HepG2 (cell line): ENCODE measurements around the gene TEX19. TPM values are rescaled to one million over a fixed set of nuclear protein-coding genes. Genes with fewer than 3 reads are reported as not detected.
A peak's percentile ranks its signal among the peaks of the same experiment; 100 is the strongest.

Experiments
- CEBPB ChIP-seq: IDR thresholded peaks from 2 replicates; pipeline ENCODE4 v1.6.1; 2011; ENCODE audit warnings: low read depth, low read length, improper control_type of control experiment, borderline replicate concordance
- FOXO1 ChIP-seq: sonication (generic); formaldehyde crosslinking; IDR thresholded peaks from 2 replicates; pipeline ENCODE4 v1.4.0; 2020; ENCODE audit warnings: missing genetic modification reagents
- GTF2F1 ChIP-seq: fragments of 150-350 bp; IDR thresholded peaks from 2 replicates; pipeline ENCODE4 v1.6.1; 2014; ENCODE audit warnings: low read length
- HMG20A ChIP-seq: IDR thresholded peaks from 2 replicates; pipeline ENCODE4 v1.6.1; 2016; ENCODE audit warnings: borderline replicate concordance
- IKZF4 ChIP-seq: sonication (generic); formaldehyde crosslinking; IDR thresholded peaks from 2 replicates; pipeline ENCODE4 v1.5.1; 2020; ENCODE audit warnings: borderline replicate concordance, mild to moderate bottlenecking, low read depth, missing genetic modification reagents; ENCODE audit errors: not compliant biosample characterization
- MTA1 ChIP-seq: sonication (generic); formaldehyde crosslinking; IDR thresholded peaks from 2 replicates; pipeline ENCODE4 v1.4.0; 2020; ENCODE audit warnings: missing genetic modification reagents, mild to moderate bottlenecking, borderline replicate concordance
- MTA3 ChIP-seq: sonication (generic); formaldehyde crosslinking; IDR thresholded peaks from 2 replicates; pipeline ENCODE4 v1.4.0; 2020; ENCODE audit warnings: missing genetic modification reagents
- RARG ChIP-seq: sonication (generic); formaldehyde crosslinking; IDR thresholded peaks from 2 replicates; pipeline ENCODE4 v1.4.0; 2020; ENCODE audit warnings: low read depth, mild to moderate bottlenecking, missing genetic modification reagents
- THAP11 ChIP-seq: IDR thresholded peaks from 2 replicates; pipeline ENCODE4 v1.6.1; 2016; ENCODE audit warnings: missing biosample characterization, missing genetic modification reagents
- ZBTB21 ChIP-seq: sonication (generic); formaldehyde crosslinking; IDR thresholded peaks from 2 replicates; pipeline ENCODE4 v1.4.0; 2020; ENCODE audit warnings: missing genetic modification reagents
- ZBTB4 ChIP-seq: sonication (generic); formaldehyde crosslinking; IDR thresholded peaks from 2 replicates; pipeline ENCODE4 v1.4.0; 2020; ENCODE audit warnings: missing genetic modification reagents, mild to moderate bottlenecking, borderline replicate concordance
- ZC3H13 ChIP-seq: sonication (generic); formaldehyde crosslinking; IDR thresholded peaks from 2 replicates; pipeline ENCODE4 v1.8.1; 2023; ENCODE audit warnings: mild to moderate bottlenecking, missing genetic modification reagents, moderate library complexity
- ZFP41 ChIP-seq: sonication (generic); formaldehyde crosslinking; IDR thresholded peaks from 2 replicates; pipeline ENCODE4 v1.4.0; 2020; ENCODE audit warnings: mild to moderate bottlenecking, missing genetic modification reagents, borderline replicate concordance
- ZNF180 ChIP-seq: sonication (generic); formaldehyde crosslinking; IDR thresholded peaks from 2 replicates; pipeline ENCODE4 v1.4.0; 2020; ENCODE audit warnings: low read depth, missing genetic modification reagents, borderline replicate concordance
- ZNF562 ChIP-seq: sonication (generic); formaldehyde crosslinking; IDR thresholded peaks from 2 replicates; pipeline ENCODE4 v1.8.0; 2022; ENCODE audit warnings: missing genetic modification reagents, borderline replicate concordance
- ZNF615 ChIP-seq: sonication (generic); formaldehyde crosslinking; IDR thresholded peaks from 2 replicates; pipeline ENCODE4 v1.5.0; 2020; ENCODE audit warnings: mild to moderate bottlenecking, missing genetic modification reagents, borderline replicate concordance
- ZNF672 ChIP-seq: sonication (generic); formaldehyde crosslinking; IDR thresholded peaks from 2 replicates; pipeline ENCODE4 v1.8.1; 2022; ENCODE audit warnings: missing genetic modification reagents
- polyA plus RNA-seq, 8 experiments: library from polyadenylated mRNA; depleted of rRNA in 3 of 8; stranded (reverse) in 7 of 8; unstranded in 1 of 8; fragments of >200 nt; fragmentation: Illumina TruSeq in 4 of 8; extraction: Trizol in 4 of 8; gene quantifications; 2 replicates each; pipeline versions ENCODE4 v1.2.1 to v1.2.3, GENCODE V29; 2011 to 2016; ENCODE audit warnings: low read depth in 4 of 8, missing spikeins in 1 of 8, mixed read lengths in 1 of 8; ENCODE audit not compliant: insufficient read depth in 1 of 8
- total RNA-seq, 5 experiments: library from RNA; depleted of rRNA; stranded (reverse); fragments of >200 nt; fragmentation: Illumina TruSeq; extraction: Trizol; gene quantifications; 2 replicates each; pipeline ENCODE4 v1.2.3, GENCODE V29; 2016; ENCODE audit warnings: low read depth in 1 of 5
- TF ChIP-seq, protein P1 (sequence below): sonication (generic); formaldehyde crosslinking; IDR thresholded peaks from 2 replicates; pipeline ENCODE4 v1.5.1; 2020; ENCODE audit warnings: mild to moderate bottlenecking, missing genetic modification reagents, moderate library complexity
- TF ChIP-seq, protein P2 (sequence below): IDR thresholded peaks from 2 replicates; pipeline ENCODE4 v1.6.1; 2012; ENCODE audit warnings: low read depth, low read length, improper control_type of control experiment

Gene TEX19
- total and polyA plus RNA-seq, 2 of the 13 experiments (the other 11 are each of a cell fraction or from before 2014, with no cell fraction given) = 1.3 to 6.0 TPM

DNA sequence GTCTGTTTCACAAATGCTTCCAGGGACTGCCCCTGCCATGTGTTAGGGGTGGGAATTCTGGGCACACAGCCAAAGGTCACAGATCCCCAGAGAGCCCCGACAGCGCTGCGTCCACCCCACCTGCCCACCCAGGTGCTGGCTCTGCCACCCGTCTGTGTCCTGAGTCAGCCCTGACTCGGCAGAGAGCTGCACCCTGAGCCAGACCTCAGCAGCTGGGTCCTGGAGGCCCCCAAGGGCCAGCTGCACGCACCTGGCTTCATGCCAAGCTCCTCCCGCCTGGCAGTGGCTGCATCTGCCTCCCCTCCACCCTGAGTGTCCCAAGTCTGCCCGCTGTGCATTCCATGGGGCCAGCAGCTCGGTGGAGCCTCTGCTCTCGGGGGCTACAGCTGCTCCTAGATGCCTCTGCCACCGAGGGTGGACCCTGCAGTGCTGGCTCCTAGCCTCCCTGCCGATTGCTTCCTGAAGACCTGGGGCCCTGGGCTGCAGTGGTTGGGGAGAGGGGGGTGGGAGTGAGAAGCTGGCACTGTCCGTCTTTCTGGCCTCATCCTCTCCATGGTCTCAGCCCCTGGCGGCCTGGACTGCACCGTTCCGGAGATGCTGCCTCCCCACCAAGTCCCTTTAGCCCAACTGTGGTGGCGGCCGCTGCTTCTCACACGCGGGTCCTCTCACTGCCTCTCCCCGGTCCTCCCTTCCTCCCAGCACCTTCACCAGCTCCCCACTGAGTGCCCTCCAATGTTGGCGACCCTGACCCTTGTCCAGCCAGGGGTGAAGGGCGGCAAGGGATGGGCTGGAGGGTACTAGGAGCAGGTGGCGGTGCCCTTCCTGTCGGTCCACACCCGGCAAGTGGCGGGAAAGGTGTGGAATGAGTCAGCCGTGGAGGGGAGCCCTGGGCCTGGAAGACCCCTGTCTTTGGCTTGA lies 28.5 kb upstream of the TEX19 start (continued):
- no peak for TF ChIP-seq ZNF562 (CRISPR knock-in tag)
- TF ChIP-seq, protein P1, sequence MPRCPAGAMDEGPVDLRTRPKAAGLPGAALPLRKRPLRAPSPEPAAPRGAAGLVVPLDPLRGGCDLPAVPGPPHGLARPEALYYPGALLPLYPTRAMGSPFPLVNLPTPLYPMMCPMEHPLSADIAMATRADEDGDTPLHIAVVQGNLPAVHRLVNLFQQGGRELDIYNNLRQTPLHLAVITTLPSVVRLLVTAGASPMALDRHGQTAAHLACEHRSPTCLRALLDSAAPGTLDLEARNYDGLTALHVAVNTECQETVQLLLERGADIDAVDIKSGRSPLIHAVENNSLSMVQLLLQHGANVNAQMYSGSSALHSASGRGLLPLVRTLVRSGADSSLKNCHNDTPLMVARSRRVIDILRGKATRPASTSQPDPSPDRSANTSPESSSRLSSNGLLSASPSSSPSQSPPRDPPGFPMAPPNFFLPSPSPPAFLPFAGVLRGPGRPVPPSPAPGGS (CRISPR knock-in tag) = no peak; the same call in 1 of the 2 replicates
- TF ChIP-seq ZBTB4 (CRISPR knock-in tag) = no peak; the same call in 1 of the 2 replicates
- peak; percentile 50 for TF ChIP-seq THAP11 (CRISPR knock-in tag)
- peak; percentile 94 for TF ChIP-seq MTA1 (CRISPR knock-in tag)
- peak; percentile 31; the same call in 1 of the 2 replicates for TF ChIP-seq HMG20A (CRISPR knock-in tag)
- TF ChIP-seq ZNF672 (CRISPR knock-in tag) = no peak
- TF ChIP-seq CEBPB = no peak
- peak; percentile 47 for TF ChIP-seq FOXO1
- 0 out of 2 replicates have a peak, but pooled peaks have one; percentile 74 for TF ChIP-seq RARG
- TF ChIP-seq, protein P2, sequence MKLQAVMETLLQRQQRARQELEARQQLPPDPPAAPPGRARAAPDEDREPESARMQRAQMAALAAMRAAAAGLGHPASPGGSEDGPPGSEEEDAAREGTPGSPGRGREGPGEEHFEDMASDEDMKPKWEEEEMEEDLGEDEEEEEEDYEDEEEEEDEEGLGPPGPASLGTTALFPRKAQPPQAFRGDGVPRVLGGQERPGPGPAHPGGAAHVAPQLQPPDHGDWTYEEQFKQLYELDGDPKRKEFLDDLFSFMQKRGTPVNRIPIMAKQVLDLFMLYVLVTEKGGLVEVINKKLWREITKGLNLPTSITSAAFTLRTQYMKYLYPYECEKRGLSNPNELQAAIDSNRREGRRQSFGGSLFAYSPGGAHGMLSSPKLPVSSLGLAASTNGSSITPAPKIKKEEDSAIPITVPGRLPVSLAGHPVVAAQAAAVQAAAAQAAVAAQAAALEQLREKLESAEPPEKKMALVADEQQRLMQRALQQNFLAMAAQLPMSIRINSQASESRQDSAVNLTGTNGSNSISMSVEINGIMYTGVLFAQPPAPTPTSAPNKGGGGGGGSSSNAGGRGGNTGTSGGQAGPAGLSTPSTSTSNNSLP = 0 out of 2 replicates have a peak, but pooled peaks have one; percentile 8
- no peak for TF ChIP-seq ZNF615 (CRISPR knock-in tag)
- peak; percentile 39; the same call in 1 of the 2 replicates for TF ChIP-seq GTF2F1
- TF ChIP-seq IKZF4 (CRISPR knock-in tag) = no peak
- no peak for TF ChIP-seq ZFP41 (CRISPR knock-in tag)
- no peak for TF ChIP-seq ZNF180 (CRISPR knock-in tag)
- peak; percentile 47; the same call in 1 of the 2 replicates for TF ChIP-seq ZC3H13
- TF ChIP-seq MTA3 (CRISPR knock-in tag) = no peak
- TF ChIP-seq ZBTB21 (CRISPR knock-in tag) = no peak
